ENCODE data around the gene MAP2K7.
"Not testable (repeated sequence)": the region's sequence is repeated elsewhere in the genome, so short reads cannot be mapped to it uniquely, and the experiment has no call there.

Gene MAP2K7

GRCh38 chr19:7920519-7921301, 17.0 kb downstream of the MAP2K7 start:
- peak; percentile 95 for DNase-seq

GRCh38 chr19:7921302-7921966, 17.8 kb downstream of the MAP2K7 start:
- DNase-seq: no peak

GRCh38 chr19:7921967-7922835, 18.5 kb downstream of the MAP2K7 start:
- no peak for DNase-seq

- no peak for DNase-seq
These were observed 19.1 kb downstream of the MAP2K7 start for GRCh38 chr19:7922836-7923195.

GRCh38 chr19:7923295-7924191, 19.9 kb downstream of the MAP2K7 start:
- DNase-seq: no peak

- no peak for DNase-seq
These were observed 20.6 kb downstream of the MAP2K7 start for GRCh38 chr19:7924241-7924640.

- no peak for DNase-seq
These were observed 21.0 kb downstream of the MAP2K7 start for GRCh38 chr19:7924651-7925170.

- DNase-seq: peak; percentile 75
These were observed 21.6 kb downstream of the MAP2K7 start for GRCh38 chr19:7925171-7925851.

GRCh38 chr19:7926021-7926726, 22.5 kb downstream of the MAP2K7 start, which contains the start of gene CTXN1:
Gene CTXN1 (minus strand): TSS chr19:7926135. CDS start chr19:7925538, 597 bp downstream.
- DNase-seq: peak; percentile 55

- DNase-seq: no peak
These were observed 23.3 kb downstream of the MAP2K7 start for GRCh38 chr19:7926727-7927604.

- DNase-seq: no peak
These were observed 24.1 kb downstream of the MAP2K7 start for GRCh38 chr19:7927605-7928333.

- DNase-seq: no peak
These were observed 24.6 kb downstream of the MAP2K7 start for GRCh38 chr19:7928334-7928706.

- peak; percentile 81 for DNase-seq
These were observed 25.3 kb downstream of the MAP2K7 start for GRCh38 chr19:7928741-7929701.

GRCh38 chr19:7930030-7930429, 26.4 kb downstream of the MAP2K7 start:
- DNase-seq: not testable (repeated sequence)

- no peak for DNase-seq
These were observed 27.1 kb downstream of the MAP2K7 start for GRCh38 chr19:7930765-7931164.

- DNase-seq: no peak
These were observed 27.8 kb downstream of the MAP2K7 start for GRCh38 chr19:7931221-7932061.
